Measurements from ENCODE around the gene CPA2.

Gene CPA2

DNA sequence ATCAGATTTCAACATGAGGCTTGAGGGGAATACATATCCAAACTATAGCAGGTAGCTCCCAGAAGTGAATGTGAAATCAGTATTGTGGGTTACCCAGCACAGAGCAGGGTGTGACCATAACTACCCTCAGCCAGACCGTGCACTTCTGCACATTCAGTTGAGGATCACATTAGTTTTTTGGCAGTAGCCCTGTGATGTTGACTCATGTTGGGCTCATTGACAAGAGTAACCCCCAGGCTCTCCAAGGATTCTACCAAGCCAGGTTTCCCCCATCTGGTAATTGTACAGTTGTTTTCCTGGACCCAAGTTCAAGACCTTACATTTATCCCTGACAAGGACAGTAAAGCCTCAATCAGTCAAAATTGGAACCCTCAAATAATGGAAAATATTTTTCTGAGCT is 14.6 kb downstream of the CPA2 start:
- DNase-seq, result peak; percentile 73

DNA sequence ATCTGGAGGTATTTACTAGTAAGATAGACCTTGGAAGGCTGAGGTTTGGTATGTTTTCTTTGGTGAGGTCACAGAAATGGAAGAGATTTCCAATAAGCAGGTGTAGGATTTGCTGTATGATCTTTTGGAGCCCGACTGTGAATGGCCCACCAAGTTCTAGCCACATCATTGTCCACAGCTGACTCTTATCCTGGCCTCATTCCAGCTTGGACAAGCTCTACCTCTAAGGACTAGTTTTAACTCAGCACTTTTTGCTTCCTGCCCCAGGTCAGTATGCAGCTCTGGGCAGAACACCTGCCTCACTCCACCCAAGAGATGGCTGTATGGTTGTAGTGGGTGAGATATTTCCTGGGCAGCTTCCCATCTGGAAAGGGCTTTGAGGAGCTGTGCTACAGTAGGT is 20.2 kb downstream of the CPA2 start:
- DNase-seq, result no peak

DNA sequence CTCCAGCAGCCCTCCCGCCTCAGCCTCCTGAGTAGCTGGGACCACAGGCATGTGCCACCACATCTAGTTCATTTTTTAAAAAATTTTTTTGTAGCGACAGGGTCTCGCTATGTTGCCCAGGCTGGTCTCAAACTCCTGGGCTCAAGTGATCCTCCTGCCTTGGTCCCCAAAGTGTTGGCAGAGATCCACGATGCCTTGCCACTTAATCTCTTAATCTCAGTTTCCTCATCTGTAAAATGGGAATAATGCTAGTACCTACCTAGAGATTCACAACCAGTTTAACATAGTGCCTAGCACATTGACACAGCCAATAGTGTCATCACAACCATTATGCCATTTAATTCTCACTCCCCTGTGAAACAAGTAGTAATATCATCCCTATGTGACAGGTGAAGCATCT is 21.5 kb downstream of the CPA2 start:
- DNase-seq, result no peak

DNA sequence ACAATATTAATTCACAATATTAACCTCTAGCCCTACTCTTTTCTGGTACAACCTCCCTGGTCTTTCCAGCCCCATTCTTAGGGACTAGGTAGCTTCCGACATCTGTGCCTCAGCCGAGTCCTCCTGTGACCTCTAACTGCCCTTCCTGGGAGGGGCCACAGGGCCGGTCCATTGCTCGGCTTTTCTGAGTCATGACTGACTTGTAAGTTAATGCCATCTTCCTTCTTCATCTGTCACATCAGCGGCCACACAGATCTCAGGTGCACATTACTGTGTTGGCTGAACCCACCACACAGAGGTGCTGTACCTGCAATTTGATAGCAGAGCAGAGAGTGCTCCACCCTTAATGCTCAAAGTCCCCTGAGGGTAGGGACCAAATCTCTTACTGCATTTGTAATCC is 22.2 kb downstream of the CPA2 start:
- no peak for DNase-seq

DNA sequence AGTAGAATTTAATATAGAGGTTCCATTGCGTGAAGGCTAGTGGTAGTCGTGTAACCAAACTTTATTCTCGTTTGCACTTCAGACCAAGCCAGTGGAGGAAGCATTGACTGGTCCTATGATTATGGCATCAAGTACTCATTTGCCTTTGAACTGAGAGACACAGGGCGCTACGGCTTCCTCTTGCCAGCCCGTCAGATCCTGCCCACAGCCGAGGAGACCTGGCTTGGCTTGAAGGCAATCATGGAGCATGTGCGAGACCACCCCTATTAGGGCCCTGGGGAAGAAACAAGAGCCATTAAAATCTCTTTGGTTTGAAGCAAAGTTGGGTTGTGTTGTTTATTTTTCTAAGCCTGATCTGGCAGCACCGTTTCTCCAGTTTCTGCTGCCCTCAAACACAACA is 22.8 kb downstream of the CPA2 start:
- DNase-seq, result no peak

DNA sequence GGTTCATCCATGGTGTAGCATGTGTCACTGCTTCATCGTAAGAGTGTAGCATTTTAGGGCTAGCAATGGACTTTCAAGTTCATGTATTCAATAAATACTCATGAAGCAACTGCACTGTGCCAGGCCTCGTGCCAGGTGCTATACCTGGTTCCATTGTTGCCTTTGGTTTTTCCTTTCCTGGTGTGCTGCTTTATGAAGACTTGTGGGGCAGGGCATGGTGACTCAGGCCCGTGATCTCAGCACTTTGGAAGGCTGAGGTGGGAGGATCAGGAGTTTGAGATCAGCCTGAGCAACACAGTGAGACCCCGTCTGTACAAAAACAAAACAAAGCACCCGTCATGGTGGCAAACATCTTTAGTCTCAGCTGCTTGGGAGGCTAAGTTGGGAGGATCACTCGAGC is 24.1 kb downstream of the CPA2 start:
- DNase-seq, result peak; percentile 70

DNA sequence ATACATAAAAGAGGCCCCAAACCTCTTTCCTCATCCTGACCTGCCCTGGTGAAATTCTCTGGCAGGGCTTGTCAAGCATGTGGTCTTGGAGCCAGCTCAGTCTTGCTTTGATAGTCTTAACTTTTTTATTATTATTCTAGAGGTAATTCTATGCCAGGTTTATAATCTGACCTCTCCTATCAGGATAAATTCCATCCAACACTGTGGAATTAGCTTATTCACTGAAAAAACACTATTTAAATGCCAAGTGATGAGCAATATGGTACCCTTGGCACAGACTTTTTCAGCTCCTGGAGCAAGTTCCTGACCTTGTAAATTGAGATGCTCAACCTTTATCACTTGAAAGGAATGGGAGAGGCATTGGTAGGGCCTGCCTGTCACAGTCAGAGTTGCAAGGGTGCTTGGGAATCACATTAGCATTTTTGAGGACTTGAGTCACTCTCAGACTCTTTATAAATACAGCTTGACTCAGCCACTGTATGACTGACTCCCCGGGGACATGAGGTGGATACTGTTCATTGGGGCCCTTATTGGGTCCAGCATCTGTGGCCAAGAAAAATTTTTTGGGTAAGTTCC is 26.1 kb downstream of the CPA2 start, which contains the start of gene CPA4:
TSS of gene CPA4 (plus strand) at position 480 of the 576 bp plus-strand sequence. CDS start at position 500, 20 bp downstream.
- peak; percentile 99 for DNase-seq

DNA sequence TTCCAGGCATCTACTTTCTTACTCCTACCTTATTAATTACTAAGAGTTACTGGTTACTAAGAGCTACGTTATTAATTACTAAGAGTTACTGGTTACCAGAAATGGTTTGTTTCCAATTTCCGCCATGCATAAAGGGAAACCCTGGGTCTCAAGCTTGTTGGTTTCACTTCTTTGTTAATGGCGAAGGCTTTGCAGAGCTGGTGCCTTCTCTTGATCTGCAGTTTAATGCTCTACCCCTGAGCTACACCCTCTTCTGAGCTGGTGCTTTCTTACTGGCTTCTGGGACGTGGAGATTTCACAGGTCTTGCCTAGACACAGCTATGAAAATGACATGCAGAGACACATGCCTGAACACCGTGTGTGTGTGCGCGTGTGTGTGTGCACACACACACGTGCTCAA is 26.9 kb downstream of the CPA2 start:
- no peak for DNase-seq

DNA sequence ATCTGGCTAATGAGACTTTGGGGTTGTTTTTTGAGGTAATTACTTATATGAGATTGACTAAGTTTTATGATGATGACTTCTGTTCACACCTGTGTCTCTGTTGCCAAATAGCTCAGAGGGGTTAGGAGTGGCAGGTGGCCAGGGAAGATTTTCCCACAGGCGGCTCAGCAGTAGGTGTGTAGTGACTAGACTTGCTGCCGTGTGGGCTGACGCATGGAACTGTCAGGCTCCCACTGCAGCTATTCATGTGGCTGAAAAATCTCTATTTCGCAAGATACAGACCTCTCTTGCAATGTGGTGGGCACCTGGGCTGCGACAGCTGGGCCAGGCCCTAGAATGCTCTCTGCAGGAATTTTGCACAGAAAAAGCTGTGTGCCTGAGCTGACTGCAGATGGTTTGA is 27.7 kb downstream of the CPA2 start:
- peak; percentile 80 for DNase-seq

DNA sequence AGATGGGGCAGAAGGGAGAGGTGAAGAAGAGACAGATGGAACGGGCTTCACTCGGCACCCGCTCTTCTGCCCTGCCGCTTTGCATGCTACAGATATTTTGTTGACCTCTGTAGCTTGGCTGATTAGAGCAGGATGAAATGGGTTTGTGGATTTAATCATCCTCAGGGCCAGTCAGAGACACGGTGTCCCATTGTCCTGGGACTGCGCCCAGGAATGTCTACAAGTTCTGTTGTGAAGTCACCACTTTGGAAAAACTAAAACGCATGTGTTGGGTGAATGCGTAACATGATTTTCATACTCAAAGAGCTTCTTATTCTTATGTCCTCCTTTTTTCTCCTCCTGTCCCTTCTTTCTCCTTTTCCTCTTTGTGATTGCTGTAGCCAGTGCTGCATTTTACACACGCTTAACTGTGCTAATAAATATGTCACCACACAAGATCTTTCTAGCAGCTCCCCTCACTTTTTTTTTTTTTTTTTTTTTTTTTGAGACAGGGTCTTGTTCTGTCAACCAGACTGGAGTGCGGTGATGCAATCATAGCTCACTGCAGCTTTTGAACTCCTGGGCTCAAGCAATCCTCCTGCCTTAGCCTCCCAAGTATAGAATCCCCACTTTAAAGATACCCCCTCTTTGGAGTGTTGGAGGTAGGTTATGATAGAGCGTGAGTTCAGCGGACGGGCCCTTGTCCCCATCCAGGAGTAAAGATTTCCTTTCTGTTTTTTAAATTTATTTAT is 29.7 kb downstream of the CPA2 start:
- DNase-seq, result no peak

DNA sequence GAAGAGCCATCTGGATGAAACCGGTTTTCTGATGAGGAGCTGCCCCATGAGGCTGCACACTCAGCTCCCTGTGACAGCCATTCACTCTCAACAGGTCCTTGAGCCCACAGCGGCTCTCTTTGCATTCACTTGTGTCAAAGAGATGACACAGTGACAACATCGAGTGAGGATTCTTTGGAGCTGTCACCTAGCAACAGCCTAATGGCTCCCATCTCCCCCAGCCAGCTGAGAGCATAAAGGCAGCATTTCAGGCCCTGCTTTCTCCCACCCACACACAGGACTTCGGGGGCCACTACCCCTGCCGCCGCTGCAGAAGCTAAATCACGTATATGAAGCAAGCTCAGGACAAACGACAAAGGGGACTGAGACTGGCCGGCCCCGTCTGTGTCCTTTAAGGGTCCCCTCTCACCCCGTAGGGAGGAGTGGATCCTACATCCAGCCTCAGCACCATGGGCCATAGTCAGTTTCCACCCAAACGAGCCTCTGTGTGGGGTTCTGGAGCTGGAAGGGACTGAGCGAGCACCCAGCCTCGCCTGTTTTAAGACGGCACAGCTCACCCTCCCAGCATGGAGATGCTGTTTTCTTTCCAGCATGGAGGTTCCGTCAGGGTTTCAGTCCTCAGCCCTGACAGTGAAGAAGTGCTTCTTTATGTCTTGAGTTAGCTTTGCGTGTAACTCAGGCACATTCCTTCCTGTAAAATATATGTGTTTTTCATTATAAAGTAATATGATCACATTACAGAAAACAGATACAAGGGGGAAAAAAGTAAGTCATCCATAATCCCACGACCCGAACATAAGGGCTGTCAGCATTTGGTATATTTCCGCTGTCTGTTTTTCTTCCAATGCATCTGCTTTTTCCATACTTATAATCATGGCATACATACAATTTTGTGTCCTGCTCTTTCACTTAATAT is 31.2 kb downstream of the CPA2 start:
- DNase-seq, result peak; percentile 81

DNA sequence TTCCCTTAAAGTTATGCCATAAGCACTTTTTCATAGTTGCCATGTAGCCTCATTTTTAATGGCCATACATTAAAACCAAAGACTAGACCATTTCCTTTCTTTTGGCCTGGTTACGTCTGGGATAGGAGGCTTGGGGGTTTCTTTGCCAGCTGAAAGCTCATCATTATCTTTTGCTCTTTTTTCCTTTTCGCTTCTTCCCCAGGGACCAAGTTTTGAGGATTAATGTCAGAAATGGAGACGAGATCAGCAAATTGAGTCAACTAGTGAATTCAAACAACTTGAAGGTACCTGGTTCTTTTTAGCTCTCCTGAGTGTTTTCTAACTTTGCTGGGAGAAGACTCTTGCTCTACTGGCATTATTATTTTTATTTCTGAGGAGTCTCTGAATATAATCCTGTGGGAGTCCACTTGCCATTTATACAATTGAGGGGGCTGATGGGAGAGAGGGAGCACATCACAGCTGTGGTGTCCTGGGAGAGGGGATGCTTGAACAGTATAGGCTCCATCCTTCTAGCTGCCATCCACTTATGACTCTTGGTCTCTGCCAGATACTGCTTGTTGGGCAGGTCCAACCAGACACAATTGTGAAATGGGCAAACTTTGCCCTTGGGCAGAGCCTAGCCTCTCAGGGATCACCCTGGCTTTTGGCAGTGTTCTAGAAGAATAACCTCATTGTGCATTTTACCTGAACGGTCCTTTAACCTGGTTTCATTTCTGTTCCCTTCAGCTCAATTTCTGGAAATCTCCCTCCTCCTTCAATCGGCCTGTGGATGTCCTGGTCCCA is 32.1 kb downstream of the CPA2 start:
- no peak for DNase-seq

DNA sequence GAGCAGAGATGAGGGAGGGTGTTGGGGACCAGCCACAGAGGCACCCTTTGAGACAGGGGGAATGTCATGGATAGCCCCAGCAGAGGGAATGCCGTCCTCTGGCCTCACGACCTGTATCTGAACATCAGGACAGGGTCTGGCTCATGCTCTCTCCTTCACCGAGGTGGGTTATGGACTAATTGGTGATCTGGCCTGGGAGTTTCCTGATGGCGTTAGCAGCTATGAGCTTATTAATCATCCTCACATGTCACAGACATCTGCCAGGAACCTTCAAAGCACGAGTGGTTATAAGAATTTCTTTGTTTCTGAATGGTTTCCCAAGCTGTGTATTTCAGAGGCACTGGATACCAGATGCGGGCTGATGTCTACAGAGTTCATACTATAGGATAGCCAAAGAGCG is 33.2 kb downstream of the CPA2 start:
- DNase-seq, result peak; percentile 36

DNA sequence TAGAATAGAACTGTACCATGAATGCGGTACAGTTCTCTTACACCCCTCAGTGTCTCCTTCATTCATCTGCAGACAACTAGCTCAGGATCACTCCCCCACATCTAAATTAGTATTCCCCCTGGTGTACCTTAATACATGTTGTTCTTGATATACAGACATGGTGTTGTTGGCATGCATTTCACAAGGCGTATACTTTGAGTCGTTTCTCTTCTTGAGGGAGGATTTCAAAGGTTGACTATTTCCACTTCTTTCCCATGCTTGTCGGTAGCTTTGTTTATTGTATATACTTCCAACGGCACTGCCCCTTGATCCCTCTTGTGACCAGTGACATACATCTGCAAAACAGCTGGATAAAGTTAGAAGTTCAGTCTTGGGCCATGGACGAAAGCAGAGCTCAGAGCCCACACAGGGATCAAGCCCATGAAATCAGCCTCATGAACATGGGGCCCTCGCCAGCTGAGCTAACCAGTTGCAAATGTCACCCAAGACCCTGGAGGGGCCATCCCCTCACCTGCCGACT is 34.9 kb downstream of the CPA2 start:
- no peak for DNase-seq

DNA sequence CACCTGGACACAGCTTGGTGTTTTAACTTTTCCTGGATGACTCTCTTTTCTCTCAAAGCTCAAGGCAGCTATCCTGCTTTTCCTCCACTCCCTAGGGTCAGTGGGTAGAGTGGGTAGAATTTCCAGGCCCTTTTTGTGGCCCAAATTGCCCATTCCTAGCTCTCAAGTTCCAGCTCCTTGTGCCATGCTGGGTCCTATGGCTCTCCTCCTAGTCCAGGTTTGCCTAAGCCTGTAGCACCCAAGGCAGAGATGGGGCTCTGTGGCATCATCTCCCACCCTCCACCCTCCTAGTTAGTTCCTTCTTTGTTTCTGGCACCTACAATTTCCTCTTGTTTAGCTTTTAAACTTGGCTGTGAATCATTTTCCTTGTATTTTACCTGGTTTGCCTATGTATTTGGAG is 36.0 kb downstream of the CPA2 start:
- no peak for DNase-seq

DNA sequence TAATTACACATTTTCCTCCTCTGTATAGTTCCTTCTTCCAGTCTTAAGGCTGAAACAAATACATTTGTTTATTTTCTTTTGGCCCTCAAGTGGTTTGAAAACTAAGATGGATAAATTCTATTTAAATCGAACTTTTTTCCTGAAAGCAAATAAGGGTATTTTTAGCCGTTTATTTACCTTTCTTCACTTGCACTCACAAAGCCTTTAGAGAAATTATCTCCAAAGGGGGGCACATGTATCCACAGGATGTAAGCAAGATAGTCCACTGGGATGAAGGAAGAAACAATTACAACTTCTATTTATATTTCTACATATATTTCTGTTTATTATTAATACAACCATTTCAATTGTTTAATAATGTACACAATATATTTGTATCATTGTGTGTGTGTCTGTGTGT is 36.5 kb downstream of the CPA2 start:
- no peak for DNase-seq

DNA sequence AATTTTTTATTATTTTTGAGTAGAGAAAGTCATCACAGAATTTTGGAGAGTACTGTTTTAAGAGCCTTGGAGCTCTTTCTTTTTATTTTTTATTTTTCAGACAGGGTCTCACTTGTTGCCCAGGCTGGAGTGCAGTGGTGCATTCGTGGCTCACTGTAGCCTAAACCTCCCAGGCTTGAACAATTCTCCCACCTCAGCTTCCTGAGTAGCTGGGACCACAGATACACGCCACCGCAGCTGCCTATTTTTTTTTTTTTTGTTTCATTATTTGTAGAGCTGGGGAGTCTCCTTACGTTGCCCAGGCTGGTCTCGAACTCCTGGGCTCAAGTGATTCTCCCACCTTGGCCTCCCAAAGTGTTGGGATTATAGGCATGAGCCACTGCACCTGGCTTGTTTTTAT is 36.9 kb downstream of the CPA2 start:
- DNase-seq, result no peak

DNA sequence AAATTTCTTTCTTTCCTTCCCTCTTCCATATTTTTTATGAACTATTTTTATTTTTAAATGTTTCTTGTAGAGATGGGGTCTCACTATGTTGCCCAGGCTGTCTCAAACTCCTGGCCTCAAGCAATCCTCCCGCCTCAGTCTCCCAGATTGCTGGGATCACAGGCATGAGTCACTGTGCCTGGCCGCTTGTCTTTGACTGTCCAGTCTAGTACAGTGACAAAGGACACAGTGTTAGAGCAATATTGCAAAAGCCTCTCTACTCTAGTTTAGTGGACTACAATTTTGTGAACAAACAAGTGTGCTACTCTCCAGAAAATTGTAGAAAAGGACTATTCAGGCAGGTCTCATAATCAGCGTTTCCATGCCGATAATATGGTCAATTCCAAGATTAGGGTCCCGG is 37.3 kb downstream of the CPA2 start:
- DNase-seq, result no peak

DNA sequence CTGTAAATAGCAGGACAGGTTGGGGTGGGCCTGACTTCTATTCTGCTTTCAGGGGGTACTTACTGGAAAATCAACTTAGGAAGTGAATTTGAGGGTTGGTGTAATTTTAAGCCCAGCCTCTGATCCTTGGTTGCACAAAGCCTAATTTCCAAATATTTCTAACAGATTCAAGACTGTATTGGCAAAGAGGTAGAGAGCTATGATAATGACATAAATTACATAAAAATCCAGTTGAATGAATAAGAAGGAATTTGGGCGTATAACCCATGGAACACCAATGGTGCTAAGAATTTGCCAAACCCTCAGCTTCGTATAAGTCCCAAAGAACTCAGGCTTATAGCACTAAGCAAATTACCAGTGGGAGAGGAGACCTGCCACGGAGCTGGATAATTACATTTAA is 38.2 kb downstream of the CPA2 start:
- no peak for DNase-seq

DNA sequence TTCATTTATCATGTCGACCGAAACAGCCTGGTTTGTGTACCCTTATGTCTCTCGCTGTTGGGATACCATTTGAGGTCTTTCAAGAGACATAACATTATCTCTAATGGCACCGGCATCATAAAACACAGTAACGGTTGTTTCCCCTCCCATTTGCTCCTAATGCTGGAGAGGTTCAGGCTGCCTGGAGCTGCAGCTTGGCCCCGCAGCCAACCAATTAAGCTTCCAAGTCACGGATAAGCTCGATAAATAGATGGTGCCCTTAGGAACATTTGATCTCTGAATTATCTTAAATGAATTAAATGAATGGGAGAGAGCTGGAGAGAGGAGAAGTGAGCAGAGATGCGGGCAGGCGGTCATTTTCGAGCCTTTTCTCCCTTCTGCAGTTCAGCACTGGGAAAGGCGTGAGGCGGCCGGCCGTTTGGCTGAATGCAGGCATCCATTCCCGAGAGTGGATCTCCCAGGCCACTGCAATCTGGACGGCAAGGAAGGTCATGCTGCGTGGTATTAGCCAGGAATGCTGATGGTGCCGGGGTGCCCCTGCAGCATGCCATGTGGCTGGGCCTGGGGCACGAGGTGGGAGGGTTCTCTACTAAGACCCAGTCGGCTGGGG is 38.9 kb downstream of the CPA2 start:
- no peak for DNase-seq

DNA sequence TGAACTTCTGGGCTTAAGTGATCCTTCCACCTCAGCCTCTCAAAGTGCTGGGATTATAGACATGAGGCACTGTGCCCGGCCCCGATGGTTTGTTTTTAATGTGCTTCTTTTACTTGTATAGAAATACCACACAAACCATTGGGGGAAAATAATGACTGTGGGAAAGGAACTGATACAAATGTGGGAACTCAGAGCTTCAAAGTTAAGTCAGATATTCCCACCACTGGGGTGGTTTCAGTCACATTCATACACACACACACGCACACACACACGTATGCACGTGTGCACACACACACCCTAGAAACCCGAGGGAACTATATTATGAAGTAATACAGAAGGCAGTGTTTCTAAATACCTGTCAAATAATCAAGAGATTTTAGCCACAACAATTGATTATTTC is 43.3 kb downstream of the CPA2 start:
- DNase-seq, result no peak

DNA sequence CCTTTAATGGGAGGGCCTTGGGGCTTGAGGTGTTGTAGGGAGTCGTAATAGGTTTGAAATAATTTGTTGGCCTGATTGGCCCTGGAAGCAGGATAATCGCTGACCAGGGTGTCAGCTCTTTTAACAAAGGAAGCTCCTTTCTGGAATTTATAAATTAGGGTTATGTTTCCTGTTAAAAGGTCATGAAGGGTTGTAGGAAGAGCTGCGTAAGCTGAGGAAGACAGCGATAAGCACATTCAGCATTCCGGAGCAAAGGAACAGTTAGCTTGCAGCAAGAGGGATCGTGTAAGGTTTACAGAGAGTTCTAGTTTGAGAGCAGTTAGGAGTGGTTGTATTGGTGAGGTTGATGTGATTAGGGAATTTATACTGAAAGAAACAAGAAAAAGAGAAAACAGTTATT is 47.6 kb downstream of the CPA2 start:
- DNase-seq, result no peak

Measured in fibroblast of skin of right quadriceps (primary cell).